ENCODE results near the gene KPTN. TPM values are rescaled to one million over a fixed set of nuclear protein-coding genes. Genes with fewer than 3 reads are reported as not detected.

The KPTN gene
- total and polyA plus RNA-seq, 2 experiments from 2014 or later, result 10.1 to 22.6 TPM

DNA sequence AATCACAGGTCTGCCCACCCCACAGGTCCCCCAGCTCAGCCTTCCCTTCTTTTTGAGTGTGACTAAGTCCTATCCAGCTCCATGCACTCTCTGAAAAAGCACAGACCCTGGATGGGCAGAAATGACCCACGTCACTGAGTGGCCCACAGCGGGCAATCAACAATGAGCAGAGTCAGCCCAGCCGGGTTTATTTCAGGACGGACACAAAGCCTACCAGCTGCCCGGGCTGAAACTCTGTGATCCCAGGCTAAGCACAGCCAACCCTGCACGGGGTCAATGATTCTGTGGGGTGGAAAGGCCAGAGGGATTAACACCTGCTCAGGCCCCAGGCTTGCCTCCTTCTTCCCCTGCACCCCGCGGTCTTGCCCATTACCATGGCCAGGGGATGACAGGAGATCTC is 22.4 kb upstream of the KPTN start:
- Histone ChIP-seq H3K36me3 (replicated peaks; ENCODE audit: insufficient read depth, low read depth) (no peaks in the 10 kb centered on the region), H3K27me3 (no peaks in the 10 kb centered on the region), H2AFZ (no peak overlapping the region), H3K9me2 (replicated peaks; ENCODE audit: insufficient read depth) (no peaks in the 10 kb centered on the region), H3K79me2 (peaks cover 84% of the 10 kb centered on the region), H3K4me2 (no peak overlapping the region), H3K4me3 (no peak overlapping the region), H3K4me1 (ENCODE audit: insufficient read depth) (peaks cover 13% of the 10 kb centered on the region), H4K20me1 (ENCODE audit: insufficient read depth, poor library complexity, severe bottlenecking) (peaks cover 80% of the 10 kb centered on the region), H3K9me3 (ENCODE audit: low read depth) (no peaks in the 10 kb centered on the region), H3K27ac (peak overlapping the region; percentile 73)
- WGBS (ENCODE audit: low lambda C conversion rate, missing lambda C conversion rate), result 66% methylated on average over 8 of the region's 8 CpGs
- no peak for DNase-seq (ENCODE audit: low spot score)
- no peak for TF ChIP-seq EZH2 (IDR thresholded peaks at IDR 0.05; ENCODE audit: borderline replicate concordance)
- TF ChIP-seq EZH2phosphoT487 (IDR thresholded peaks at IDR 0.05; ENCODE audit: low read depth, severe bottlenecking, unreplicated experiment), result no peak
- TF ChIP-seq, protein P1, sequence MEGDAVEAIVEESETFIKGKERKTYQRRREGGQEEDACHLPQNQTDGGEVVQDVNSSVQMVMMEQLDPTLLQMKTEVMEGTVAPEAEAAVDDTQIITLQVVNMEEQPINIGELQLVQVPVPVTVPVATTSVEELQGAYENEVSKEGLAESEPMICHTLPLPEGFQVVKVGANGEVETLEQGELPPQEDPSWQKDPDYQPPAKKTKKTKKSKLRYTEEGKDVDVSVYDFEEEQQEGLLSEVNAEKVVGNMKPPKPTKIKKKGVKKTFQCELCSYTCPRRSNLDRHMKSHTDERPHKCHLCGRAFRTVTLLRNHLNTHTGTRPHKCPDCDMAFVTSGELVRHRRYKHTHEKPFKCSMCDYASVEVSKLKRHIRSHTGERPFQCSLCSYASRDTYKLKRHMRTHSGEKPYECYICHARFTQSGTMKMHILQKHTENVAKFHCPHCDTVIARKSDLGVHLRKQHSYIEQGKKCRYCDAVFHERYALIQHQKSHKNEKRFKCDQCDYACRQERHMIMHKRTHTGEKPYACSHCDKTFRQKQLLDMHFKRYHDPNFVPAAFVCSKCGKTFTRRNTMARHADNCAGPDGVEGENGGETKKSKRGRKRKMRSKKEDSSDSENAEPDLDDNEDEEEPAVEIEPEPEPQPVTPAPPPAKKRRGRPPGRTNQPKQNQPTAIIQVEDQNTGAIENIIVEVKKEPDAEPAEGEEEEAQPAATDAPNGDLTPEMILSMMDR (IDR thresholded peaks at IDR 0.05; ENCODE audit: poor library complexity), result no peak

DNA sequence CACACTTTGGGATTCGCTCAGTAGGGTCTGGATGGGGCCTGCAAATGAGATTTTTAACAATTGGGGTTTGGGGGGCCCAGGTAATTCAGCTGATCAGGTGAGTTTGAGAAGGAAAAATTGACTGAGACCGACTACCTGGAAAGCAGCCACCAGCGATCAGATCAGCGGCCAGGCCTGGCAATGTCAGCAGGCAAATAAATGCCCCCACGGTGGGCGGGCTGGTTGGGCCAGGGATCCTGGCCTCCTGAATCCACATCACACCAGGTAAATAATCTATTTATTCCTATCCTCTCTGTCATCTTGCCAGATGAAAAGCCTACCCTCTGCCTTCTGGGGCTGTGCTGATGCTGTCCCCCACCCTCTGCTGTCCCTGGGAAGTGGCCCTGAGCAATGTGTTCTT is 21.5 kb upstream of the KPTN start:
- 98% methylated on average over 6 of the region's 6 CpGs for WGBS (ENCODE audit: low lambda C conversion rate, missing lambda C conversion rate)
- Histone ChIP-seq H3K4me2 (no peak overlapping the region), H4K20me1 (ENCODE audit: insufficient read depth, poor library complexity, severe bottlenecking) (peaks cover 74% of the 10 kb centered on the region), H3K27me3 (no peaks in the 10 kb centered on the region), H2AFZ (no peak overlapping the region), H3K4me1 (ENCODE audit: insufficient read depth) (peaks cover 10% of the 10 kb centered on the region), H3K9me3 (ENCODE audit: low read depth) (no peaks in the 10 kb centered on the region), H3K79me2 (peaks cover 74% of the 10 kb centered on the region), H3K9me2 (replicated peaks; ENCODE audit: insufficient read depth) (no peaks in the 10 kb centered on the region), H3K4me3 (no peak overlapping the region), H3K36me3 (replicated peaks; ENCODE audit: insufficient read depth, low read depth) (no peaks in the 10 kb centered on the region), H3K27ac (peak overlapping the region; percentile 16)
- no peak for TF ChIP-seq EZH2phosphoT487 (IDR thresholded peaks at IDR 0.05; ENCODE audit: low read depth, severe bottlenecking, unreplicated experiment)
- TF ChIP-seq, protein P1 (IDR thresholded peaks at IDR 0.05; ENCODE audit: poor library complexity), result no peak
- no peak for TF ChIP-seq EZH2 (IDR thresholded peaks at IDR 0.05; ENCODE audit: borderline replicate concordance)
- no peak for DNase-seq (ENCODE audit: low spot score)

DNA sequence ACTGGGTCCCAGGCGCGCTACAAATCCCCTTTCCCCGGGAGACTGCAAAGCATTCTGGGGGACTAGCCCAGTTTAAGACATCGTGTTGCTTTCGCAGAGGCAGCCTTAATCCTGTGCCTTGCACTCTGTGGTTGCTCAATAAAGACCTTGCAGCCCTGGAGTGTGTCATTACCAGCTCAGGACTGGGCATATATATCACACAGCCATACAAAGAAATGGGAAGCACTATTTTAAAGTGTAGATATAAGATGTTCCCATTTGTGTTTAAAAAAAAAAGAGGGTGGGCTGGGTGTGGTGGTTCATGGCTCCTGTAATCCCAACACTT is 19.8 kb upstream of the KPTN start:
- Histone ChIP-seq H3K36me3 (replicated peaks; ENCODE audit: insufficient read depth, low read depth) (no peaks in the 10 kb centered on the region), H3K4me1 (ENCODE audit: insufficient read depth) (peaks cover 10% of the 10 kb centered on the region), H3K27me3 (no peaks in the 10 kb centered on the region), H3K27ac (peak overlapping the region; percentile 12), H3K4me2 (no peak overlapping the region), H2AFZ (no peak overlapping the region), H3K79me2 (peaks cover 65% of the 10 kb centered on the region), H4K20me1 (ENCODE audit: insufficient read depth, poor library complexity, severe bottlenecking) (peaks cover 60% of the 10 kb centered on the region), H3K9me2 (replicated peaks; ENCODE audit: insufficient read depth) (no peaks in the 10 kb centered on the region), H3K9me3 (ENCODE audit: low read depth) (no peaks in the 10 kb centered on the region), H3K4me3 (no peak overlapping the region)
- DNase-seq (ENCODE audit: low spot score), result no peak
- TF ChIP-seq EZH2 (IDR thresholded peaks at IDR 0.05; ENCODE audit: borderline replicate concordance) (no peak), EZH2phosphoT487 (IDR thresholded peaks at IDR 0.05; ENCODE audit: low read depth, severe bottlenecking, unreplicated experiment) (no peak)
- TF ChIP-seq, protein P1 (IDR thresholded peaks at IDR 0.05; ENCODE audit: poor library complexity), result no peak
- WGBS (ENCODE audit: low lambda C conversion rate, missing lambda C conversion rate), result 59% methylated on average over 5 of the region's 5 CpGs

All from hepatocyte (in vitro differentiated cells).